CD4-positive, alpha-beta T cell treated with Interferon alpha-2 for 1 hour (primary cell): ENCODE results near the gene SLCO2B1.

Experiments used
- DNase-seq, 2 donors: peaks; one replicate each; pipeline ENCODE4 v3.0.0-alpha.2; 2020 to 2022

Gene SLCO2B1

DNA sequence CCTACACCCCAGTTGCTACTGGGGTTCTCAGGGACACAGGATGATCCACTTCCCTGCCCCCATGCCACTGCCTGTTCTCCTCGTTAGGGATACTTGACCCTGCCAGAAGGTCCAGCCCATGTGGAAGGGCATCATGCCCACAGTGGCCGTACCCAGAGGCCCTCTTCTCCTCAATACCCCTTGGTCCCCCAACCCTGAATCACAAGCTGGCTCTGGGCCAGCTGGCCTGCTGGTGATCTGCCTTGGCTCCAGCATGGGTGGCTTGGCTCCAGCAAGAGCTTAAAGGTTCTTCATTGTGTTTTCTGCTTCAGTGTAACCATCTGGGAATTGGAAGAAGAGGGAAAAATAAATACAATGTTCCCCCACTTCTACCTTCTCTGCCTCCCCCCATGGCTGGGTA, 78.6 kb downstream of the SLCO2B1 start:
- no peak for DNase-seq

- no peak for DNase-seq
Measured at GRCh38 chr11:75230621-75231020, 79.7 kb downstream of the SLCO2B1 start.

DNA sequence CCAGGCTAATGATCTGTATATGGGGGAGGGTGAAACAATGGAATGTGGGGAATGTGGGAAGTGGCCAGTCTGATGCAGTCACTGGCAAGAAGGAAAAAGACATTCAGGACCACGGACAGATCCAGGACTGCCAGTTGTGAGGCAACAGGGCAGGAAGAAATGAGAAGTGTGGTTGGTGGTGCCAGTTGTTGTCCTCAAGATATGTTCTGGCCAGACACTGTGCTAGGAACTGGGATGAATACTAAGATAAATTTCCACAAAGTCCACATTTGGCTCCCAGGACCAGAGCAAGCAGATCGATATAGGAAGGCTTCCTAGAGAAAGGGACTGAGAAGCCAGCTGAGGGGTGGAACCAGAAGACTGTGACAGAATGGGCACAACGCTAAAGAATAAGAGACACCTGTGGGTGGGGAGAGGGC, 82.9 kb downstream of the SLCO2B1 start:
- DNase-seq: peak in 1 of 2 donors; percentile 29

- no peak for DNase-seq
Measured at GRCh38 chr11:75236062-75236461, 85.2 kb downstream of the SLCO2B1 start.

DNA sequence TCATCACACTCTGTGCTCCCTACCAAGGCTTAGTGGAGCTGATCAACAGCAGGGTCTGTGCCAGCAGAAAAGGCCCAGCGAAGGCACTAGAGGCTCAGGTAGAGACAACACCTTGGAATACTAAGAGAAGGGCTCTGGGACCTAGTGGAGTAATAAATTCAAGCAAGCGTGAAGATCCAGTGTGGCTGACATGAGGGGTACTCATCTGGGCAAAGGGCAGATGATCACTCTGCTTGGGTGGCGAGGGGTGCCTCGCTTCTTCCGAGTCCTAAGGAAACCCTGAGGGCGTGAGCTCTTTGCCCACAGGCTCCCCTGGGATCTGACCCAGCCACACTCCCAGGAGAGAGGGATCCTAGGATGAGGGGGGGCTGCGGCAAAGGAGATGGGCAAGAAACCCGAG, 86.1 kb downstream of the SLCO2B1 start:
- DNase-seq: no peak

- DNase-seq: no peak
Measured at GRCh38 chr11:75238595-75239440, 87.9 kb downstream of the SLCO2B1 start.

- no peak for DNase-seq
Measured at GRCh38 chr11:75239531-75240290, 88.8 kb downstream of the SLCO2B1 start.

GRCh38 chr11:75240311-75241035, 89.6 kb downstream of the SLCO2B1 start, which contains the start of gene TPBGL:
TPBGL (plus strand) TSS chr11:75240774; CDS start chr11:75241050, 276 bp downstream.
- no peak for DNase-seq

- peak; percentile 83 to 92 for DNase-seq
Measured at GRCh38 chr11:75241036-75241905, 90.4 kb downstream of the SLCO2B1 start.

GRCh38 chr11:75241906-75242644, 91.2 kb downstream of the SLCO2B1 start:
- no peak for DNase-seq

GRCh38 chr11:75242722-75243600, 92.1 kb downstream of the SLCO2B1 start:
- no peak for DNase-seq

- no peak for DNase-seq
Measured at GRCh38 chr11:75244052-75244814, 93.3 kb downstream of the SLCO2B1 start.

- no peak for DNase-seq
Measured at GRCh38 chr11:75245356-75246005, 94.6 kb downstream of the SLCO2B1 start.

- DNase-seq: no peak
Measured at GRCh38 chr11:75246006-75246670, 95.2 kb downstream of the SLCO2B1 start.

GRCh38 chr11:75246671-75247350, 95.9 kb downstream of the SLCO2B1 start:
- no peak for DNase-seq

GRCh38 chr11:75248924-75249256, 98.0 kb downstream of the SLCO2B1 start:
- no peak for DNase-seq

- no peak for DNase-seq
Measured at GRCh38 chr11:75249704-75250103, 98.8 kb downstream of the SLCO2B1 start.

DNA sequence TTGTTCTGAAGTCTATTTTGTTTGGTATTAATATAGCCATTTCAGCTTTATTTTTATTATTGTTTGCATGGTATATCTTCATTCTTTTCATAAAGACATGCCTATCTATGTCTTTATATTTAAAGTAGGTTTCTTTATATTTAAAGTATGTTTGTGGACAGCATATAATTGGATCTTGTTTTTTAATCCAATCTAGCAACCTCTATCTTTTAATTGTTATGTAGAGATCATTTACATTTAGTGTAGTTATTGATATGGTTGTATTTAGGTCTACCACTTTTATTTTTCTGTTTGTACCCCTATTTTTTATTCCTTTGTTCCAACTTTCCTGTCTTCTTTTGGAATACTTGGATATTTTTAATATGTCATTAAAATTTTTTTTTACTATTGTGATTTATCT, 103.4 kb downstream of the SLCO2B1 start:
- DNase-seq: no peak
